Ramos (cell line): ENCODE measurements around the gene YDJC.
"Not testable (repeated sequence)": the region's sequence is repeated elsewhere in the genome, so short reads cannot be mapped to it uniquely, and the experiment has no call there.

Source experiments
- in situ Hi-C: fragments of 300-500 bp; cut with MboI; formaldehyde crosslinking; loops from one replicate; pipeline ENCODE4 v1.14.3; 2022; ENCODE audit warnings: low sequenced_read_pairs; ENCODE audit not compliant: unreplicated experiment

The YDJC gene

DNA sequence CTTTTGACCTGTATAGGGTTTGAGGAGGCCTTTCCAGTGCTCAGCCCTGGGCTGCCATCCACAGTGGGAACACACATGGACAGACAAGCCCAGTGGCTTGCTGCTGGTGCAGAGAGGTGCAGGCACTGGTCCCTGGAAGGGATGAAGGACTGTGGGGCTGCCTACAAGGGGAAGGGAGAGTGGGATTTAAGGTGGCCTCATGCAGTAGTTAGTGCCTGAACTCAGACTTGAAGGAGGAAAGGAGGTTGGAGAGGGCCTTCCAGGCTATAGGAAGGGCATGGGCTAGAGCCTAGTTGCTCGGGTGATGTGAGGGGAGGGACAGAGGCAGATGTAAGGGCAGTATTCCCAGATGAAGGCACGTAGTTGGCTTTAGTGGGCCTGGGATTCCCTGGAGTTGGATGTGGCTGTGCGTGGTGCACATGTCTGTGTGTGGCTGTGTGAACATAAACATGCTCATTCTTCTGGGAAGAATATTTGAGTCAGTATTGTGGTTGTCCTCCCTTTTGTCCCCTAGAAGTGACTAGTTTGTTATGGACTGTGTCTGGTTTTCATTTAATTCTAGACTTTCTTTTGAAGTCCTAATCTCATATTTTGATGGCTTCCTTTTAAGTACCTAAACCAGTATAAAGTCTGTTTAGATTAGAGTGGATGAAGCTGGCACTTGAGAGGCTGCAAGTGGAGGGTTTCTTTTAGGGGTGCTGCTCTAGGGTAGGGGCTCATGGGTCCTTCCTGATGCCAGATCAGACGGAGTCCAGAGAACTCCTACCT is 18.4 kb downstream of the YDJC start:
- in situ Hi-C loops: no loop called here

DNA sequence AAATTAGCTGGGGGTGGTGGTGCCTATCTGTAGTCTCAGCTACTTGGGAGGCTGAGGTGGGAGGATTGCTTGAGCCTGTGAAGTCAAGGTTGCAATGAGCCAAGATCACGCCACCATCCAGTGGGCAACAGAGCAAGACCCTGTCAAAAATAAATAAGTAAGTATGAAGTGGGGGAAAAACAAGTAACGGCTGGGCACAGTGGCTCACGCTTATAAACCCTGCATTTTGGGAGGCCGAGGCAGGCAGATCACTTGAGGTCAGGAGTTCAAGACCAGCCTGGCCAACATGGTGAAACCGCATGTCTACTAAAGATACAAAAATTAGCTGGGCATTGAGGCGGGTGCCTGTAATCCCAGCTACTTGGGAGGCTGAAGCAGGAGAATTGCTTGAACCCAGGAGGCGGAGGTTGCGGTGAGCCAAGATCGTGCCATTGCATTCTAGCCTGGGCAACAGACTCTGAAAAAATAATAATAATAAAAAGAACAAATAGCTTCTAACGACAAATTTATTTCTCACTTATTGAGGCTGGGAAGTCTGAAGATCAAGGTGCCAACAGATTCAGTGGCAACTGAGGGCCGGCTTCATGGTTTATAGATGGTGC is 20.2 kb downstream of the YDJC start:
- in situ Hi-C loops: not testable (repeated sequence)

GRCh38 chr22:21606775-21607174 is 23.0 kb downstream of the YDJC start:
- in situ Hi-C loops: no loop called here

- in situ Hi-C loops: no loop called here
These were observed 23.8 kb downstream of the YDJC start for GRCh38 chr22:21605887-21606564.

DNA sequence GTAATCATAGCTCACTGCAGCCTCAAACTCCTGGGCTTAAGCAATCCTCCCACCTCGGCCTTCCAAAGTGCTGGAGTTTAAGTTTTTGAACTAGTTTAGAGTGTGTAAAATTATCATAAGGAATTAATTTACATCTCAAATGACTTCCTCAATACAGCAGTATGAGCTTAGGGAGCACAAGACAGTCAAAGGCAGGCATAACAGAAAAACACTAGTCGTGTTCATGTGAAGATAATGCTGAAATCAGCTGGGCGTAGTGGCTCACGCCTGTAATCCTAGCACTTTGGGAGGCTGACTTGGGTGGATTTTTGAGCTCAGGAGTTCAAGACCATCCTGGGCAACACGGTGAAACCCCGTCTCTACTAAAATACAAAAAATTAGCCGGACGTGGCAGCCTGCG is 25.8 kb downstream of the YDJC start:
- in situ Hi-C loops: no loop called here

GRCh38 chr22:21602579-21602978 is 27.2 kb downstream of the YDJC start:
- in situ Hi-C loops: no loop called here

DNA sequence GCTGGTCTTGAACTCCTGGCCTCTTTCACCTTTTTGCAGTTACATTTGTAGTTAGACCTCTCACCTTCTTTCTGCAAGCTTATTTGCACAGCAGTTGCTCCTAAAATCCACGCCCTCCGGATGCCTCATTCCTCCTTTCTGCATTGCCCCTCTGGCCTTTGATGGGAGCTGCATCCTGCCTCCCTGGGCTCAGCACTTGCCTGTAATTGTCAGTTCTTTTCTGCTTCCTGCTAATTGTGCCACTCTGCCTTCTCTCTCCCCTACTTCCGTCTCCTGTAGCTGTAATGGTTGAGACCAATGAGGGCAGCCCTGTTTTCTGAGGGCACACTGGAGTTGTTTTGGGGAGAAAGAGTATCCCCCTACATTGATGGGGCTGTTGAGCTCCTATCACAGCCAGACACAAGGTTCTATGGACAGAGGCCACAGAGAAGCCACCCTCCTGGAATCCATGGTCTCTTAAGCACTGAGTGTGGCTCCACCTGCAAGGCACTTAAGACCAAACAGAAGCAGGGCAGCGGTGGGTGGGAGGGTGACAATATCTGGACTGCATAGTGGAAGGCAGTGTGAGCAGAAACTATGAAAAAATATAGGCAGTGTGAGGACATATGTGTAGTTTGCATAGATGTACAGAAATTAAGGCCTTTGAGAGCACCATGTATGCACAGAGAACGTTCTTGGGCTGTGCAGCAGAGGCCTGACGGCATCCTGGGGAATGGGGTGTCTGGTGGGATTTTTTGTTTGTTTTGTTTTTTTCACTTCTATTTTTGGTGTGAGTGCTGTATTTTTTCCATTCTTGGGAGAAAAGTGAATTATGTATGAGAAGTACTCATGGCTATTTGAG is 30.5 kb downstream of the YDJC start:
- in situ Hi-C loops: no loop called here

- in situ Hi-C loops: no loop called here
These were observed 31.5 kb downstream of the YDJC start for GRCh38 chr22:21598302-21598701.

GRCh38 chr22:21596356-21597135 is 33.3 kb downstream of the YDJC start:
- in situ Hi-C loops: not testable (repeated sequence)

- in situ Hi-C loops: no loop called here
These were observed 34.9 kb downstream of the YDJC start for GRCh38 chr22:21594865-21595452.

DNA sequence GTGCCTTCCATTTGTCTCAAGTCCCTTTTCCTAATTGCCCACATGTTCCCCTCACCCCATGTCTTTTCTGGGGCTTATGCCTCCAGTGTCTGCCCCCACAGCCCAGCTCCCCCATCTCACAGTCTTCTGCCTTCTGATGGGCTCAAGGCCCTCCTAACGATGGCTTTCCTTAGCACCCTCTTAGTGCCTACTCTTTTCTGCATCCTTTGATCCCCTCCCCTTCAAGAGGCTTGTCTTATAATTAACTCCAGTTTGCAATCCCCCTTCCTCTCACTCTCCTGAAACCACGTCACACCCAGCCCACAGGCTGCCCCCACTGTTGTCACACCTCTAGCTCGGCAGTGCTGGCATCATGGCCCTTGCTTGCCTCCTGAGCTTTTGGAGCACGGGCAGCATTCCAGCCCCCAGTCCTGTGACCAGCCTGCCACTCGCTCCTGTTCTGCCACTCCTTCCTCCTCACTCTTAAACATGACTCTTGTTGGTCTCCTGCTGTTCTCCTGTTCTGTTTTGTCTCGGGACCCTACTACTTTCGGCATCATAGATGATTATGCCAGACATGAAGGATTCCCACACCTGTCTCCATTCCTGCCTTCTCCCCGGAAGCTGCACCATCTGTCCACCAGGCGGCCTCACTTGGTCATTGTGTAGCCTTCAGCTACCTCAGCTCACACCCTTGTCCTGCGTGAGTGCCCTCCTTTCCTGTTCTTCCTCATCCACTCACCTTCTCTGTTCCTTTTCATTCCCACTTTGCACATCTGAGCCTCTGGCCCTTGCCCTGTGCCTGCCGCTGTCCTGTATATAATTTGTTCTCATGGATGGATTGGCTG is 36.2 kb downstream of the YDJC start:
- in situ Hi-C loops: no loop called here

DNA sequence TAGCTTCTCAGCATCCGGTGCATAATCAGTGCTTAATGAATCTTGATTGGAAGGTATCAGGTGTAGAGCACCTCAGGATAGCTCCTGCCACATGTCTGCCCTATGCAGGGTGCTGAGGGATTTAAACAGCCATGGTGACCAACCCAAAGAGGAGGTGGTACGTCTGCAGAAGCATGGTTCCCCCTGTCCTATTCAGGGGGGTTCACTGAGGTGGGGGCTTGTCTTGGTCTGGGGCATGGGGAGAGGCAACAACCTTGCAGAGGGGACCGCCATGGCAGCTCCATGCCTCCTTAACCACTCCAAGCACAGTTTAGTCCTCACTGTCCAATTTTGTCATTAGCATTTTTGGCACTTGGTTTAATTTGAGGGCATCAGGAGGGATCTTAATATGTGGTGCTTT is 37.4 kb downstream of the YDJC start:
- in situ Hi-C loops: no loop called here

GRCh38 chr22:21591695-21592094 is 38.1 kb downstream of the YDJC start:
- in situ Hi-C loops: no loop called here

DNA sequence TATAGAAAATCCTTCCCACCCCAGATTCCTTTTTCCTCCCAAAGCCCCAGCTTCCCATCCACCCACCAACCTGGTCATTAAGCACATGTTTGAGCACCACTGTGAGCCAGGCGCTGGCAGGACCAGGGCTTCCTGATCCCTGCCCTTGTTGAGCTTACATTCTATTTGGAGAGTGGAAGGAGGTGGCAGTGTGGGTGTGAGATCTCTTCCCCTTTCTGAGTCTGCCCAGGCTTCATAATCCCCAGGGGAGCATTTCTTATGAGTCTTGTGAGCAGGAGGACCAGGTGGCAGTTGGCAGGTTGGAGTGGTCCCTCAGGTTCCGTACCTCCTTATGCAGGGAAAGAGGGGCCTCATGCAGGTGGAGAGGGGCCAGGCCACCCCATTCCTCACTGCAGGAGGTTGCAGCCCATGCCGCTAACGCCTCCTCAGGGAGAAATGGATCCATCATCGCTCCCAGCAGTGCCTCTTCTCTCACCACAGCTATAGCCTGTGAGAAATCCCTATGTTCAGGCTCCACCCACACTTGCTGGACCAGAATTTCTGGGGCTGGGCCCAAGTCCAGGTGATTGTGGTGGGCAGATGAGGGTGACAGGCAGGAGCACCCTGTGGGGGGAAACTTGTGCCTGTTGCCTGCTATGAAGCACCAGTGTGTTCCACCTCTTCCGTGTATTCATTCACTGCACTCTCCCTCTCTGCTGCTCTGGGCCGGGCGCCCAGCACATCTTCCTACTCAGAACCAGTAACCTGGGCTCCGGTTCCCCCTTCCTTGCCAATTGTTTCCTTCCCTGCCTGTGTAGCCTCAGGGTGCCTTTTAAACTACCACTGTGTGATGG is 38.8 kb downstream of the YDJC start:
- in situ Hi-C loops: no loop called here

GRCh38 chr22:21589396-21589795 is 40.4 kb downstream of the YDJC start:
- in situ Hi-C loops: no loop called here

DNA sequence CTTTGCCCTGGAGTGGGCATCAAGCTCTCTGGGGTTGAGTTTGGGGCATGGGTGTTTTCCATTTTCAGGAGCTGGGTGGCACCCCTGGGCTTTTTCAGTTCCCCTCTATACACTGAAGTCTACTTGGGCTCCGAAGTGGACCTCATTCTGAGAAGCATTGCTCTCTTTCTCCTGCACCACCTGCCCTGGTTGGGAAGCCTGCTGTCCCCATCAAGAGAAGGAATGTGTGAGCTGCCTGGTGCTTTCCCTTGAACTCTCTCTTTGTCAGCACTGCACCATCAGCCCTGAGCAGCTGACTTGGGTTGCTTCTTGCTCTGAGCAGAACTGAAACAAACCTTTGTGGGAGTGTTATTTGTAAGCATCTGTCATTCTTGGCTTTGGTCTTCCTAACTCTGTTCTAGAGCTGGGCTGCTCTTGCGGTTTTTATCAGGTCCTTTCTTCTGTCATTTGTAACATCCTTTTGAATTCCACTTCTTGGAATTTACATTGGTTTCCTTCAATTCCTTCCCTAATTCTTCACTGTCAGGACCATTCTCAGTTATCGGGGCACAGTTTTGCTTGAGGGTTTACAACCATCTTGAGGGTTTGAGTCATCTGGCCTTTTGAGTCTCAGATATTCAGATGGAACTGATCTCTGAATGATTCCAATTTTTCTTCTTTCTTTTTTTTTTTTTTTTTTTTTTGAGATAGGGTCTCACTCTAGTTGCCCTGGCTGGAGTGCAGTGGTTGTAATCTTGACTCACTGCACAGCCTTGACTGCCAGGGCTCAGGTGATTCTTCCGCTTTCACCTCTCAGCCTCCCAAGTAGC is 41.8 kb downstream of the YDJC start:
- in situ Hi-C loops: no loop called here

DNA sequence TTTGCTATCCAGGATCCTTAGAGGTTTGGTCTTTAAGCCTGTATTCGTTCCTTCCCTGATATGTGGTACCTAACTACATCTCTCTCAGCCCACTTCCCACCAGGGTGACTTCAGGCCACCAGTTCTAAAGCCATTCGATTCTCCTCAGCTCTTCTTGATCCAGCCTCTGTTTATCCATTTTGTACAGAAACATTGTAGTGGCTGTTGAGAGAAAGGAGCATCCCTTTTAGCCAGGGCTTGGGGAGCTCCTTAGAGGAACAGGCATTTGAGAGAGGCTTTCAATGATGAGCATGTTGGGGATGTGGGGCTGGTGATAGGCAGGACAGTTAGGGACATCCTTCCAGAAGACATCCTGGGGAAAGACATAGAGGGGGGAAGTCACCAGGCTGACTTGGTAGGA is 44.4 kb downstream of the YDJC start:
- in situ Hi-C loops: no loop called here
